ENCODE measurements around the gene XPNPEP1.

- TF ChIP-seq ZNF274 (IDR thresholded peaks at IDR 0.05; ENCODE audit: low read depth, low read length) (no peak), YY1 (IDR thresholded peaks at IDR 0.05; ENCODE audit: insufficient read depth, insufficient read length) (no peak), SUZ12 (IDR thresholded peaks at IDR 0.05; ENCODE audit: extremely low read depth, insufficient read depth, insufficient read length) (no peak)
Observed at GRCh38 chr10:109972372-109973001, 49.2 kb upstream of the XPNPEP1 start.
